Right cardiac atrium (tissue), 5 donors: Measurements from ENCODE around the gene DNMT3L. TPM values are rescaled to one million over a fixed set of nuclear protein-coding genes. Genes with fewer than 3 reads are reported as not detected.
A peak's percentile ranks its signal among the peaks of the same experiment; 100 is the strongest.
"Not testable (repeated sequence)": the region's sequence is repeated elsewhere in the genome, so short reads cannot be mapped to it uniquely, and the experiment has no call there.

Experiments used
- ATAC-seq, 2 donors: fragments of 200-7000 bp; cut with Tn5 transposase; one replicate each; pipeline versions ENCODE4 v1.8.0 to v1.9.1; 2020; ENCODE audit warnings: moderate library complexity in 2 of 2, mild to moderate bottlenecking in 1 of 2
- DNase-seq, 3 donors: peaks; one replicate each; pipeline ENCODE4 v3.0.0-alpha.2; 2020
- H3K27ac ChIP-seq: one replicate; pipeline ENCODE4 v1.5.1; 2013; ENCODE audit warnings: mild to moderate bottlenecking, low read length, control low read depth, moderate library complexity
- H3K27me3 ChIP-seq: one replicate; pipeline ENCODE4 v1.6.1; 2013; ENCODE audit not compliant: control insufficient read depth, insufficient read depth
- H3K4me1 ChIP-seq: one replicate; pipeline ENCODE4 v1.6.1; 2013; ENCODE audit warnings: low read length; ENCODE audit not compliant: control insufficient read depth, insufficient read depth
- H3K4me3 ChIP-seq: one replicate; pipeline ENCODE4 v1.5.1; 2013; ENCODE audit warnings: low read length, control low read depth
- H3K9me3 ChIP-seq: one replicate; pipeline ENCODE4 v1.6.1; 2013; ENCODE audit warnings: low read length; ENCODE audit not compliant: control insufficient read depth
- WGBS: extraction: QIAGEN DNeasy Blood & Tissue Kit; methylation state at CpG from one replicate; pipeline ENCODE4 v1.1.7; 2013; 5-methylcytosine and 5-hydroxymethylcytosine counted together
- intact Hi-C, 4 donors: fragments of 100-400 bp; cut with DNase I; formaldehyde crosslinking; loops; one replicate each; pipeline versions ENCODE4 v1.11.0 to v1.14.0; 2022 to 2023
- long read RNA-seq, 4 donors: library from polyadenylated mRNA; unstranded; transcript quantifications; one replicate each; pipeline ENCODE4 v2.0.0, GENCODE V29; 2020 to 2021
- polyA plus RNA-seq: library from polyadenylated mRNA; stranded (reverse); fragments of 200-250 nt; gene quantifications from one replicate; pipeline ENCODE4 v1.2.3, GENCODE V29; 2013
- total RNA-seq, 4 donors: library from RNA; stranded (reverse); fragmentation: NEBNext Ultra II Directional; extraction: Animal tissue kit (Norgen Biotek cat#: 25700); gene quantifications; one replicate each; pipeline ENCODE4 v1.2.1, GENCODE V29; 2021
- donor health status: healthy with polysubstance abuse.
- donor health status: DM: no; HTN: yes; CAD: no.
- donor health status: DM: no; HTN: no; CAD: no.
- donor health status: DM: no; HTN: yes; CAD: no; lungs with severe emphysema.
- donor health status: DM: yes; HTN: yes; CAD: no.

DNMT3L gene
- not detected for total RNA-seq
- polyA plus RNA-seq = not detected
- long read RNA-seq, donor 1 = 0 reads
- long read RNA-seq, donor 2 = 0 reads
- long read RNA-seq, donor 3 = 0 reads
- long read RNA-seq, donor 4 = 0 reads

DNA sequence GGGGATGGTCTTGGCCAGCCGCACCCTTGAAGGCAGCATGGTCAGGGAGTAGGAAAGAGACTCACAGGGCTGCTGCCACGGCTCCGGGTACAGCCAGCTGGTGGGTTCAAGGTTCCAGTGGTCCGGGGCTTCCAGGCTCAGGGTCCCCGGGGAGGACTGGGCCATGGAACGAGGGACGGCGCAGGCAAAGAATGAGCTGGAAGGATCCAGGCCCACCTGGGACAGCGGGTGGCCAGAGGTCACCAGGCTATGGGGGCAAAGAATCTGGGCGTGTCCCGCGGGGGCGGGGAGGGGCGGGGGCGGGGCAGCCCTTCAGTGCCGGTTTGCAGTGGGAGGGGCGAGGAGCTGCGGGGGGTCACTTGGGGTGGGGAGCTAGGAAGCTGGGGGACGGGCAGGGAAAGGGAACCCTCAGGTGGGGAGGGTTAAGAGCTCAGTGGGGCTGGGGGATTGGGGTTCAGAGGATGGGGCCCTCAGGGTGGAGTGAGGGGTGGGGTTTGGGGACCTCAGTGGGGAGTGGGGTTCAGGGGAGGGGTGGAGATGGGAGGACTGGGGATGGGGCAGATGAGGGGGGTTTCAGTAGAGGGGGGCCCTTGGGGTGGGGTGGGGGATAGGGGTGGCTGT, at the start of gene DNMT3L:
Gene DNMT3L (minus strand): TSS at position 223 of the 621 bp plus-strand sequence. CDS start 638 bp downstream, outside the sequence.
- no peak for ATAC-seq

DNA sequence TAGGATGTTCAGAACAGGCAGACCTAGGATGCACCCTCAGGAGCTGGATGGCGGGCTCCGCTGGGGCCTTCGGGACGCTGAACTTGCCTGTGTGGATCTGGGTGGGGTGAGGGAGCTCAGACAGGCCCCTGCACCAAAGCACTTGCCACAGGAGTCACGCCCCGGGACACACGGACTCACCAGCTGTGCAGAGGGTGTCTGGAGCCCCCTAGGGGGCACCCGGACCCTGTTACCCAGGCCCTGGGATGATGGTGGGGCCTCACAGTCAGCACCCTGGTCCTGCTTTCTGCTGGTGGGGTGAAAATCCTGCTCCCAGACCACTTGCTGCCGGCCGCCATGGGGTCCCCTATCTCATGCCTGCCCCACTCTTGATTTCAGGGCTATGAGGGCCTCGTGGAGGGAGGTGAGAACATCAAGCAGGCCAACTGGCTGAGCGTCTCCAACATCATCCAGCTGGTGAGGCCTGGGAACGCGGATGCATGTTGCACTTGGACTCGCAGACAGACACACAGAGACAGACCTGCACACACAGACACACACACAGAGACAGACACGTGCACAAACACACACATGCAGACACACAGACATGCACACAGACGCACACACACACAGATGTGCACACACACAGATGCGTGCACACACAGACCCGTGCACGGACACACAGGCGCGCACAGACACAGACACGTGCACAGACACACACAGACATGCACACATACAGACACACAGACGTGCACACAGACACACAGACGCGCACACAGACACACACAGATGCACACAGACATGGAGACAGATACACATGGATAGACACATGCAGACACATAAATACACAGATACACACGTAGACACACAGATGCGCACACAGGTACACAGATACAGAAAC, 49.2 kb upstream of the DNMT3L start:
- intact Hi-C loops = no loop called here
- ATAC-seq = no peak

More for the DNA sequence above, at the start of gene DNMT3L:
- no peaks in the 10 kb centered on the region for H3K4me1 ChIP-seq
- no peak within 1 kb of the TSS for H3K27ac ChIP-seq
- no peak within 1 kb of the TSS for H3K4me3 ChIP-seq
- H3K27me3 ChIP-seq = no peaks in the 10 kb centered on the region
- intact Hi-C loops = no loop called here
- no peaks in the 10 kb centered on the region for H3K9me3 ChIP-seq
- DNase-seq = peak in 1 of 3 donors; percentile 48
- 77% methylated on average over 19 of the region's 19 CpGs for WGBS

DNA sequence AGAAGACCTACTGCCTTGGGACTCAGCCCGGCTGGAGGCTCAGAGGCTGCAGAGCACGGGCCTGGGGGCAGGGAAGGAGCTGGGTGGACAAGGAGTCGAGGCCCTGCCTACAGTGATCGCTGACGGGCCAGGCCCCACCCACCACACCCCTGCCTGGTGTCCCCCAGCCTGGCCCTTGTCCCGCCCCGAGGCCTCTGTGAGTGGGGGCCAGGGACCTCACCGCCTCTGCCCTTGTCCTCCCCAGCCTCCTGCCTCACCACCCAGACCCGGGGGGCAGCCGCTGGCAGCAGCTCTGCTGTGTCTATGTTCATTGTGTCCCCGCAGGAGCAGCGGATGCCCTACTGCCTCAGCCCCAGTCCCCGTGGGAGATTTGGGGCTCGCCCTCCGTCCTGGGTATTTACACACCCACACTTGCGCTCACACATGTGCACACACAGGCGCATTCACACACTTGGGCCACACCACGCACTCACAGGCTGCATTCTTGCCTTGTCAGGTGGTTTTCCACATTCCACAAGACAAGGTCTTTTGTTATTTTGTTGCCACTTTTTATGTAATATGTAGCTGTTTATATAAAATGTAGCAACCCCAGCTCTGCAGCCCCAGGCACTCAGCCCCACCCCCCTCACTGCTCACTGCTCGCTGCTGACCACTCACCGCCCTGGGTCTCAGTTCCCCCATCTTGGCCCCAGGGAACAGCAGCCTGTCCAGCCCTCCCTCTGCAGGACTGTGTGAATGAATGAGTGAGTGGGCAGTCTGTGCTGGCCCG, 45.4 kb upstream of the DNMT3L start:
- no peak overlapping the region for H3K4me3 ChIP-seq
- no peak overlapping the region for H3K27ac ChIP-seq
- no peak for DNase-seq

More for the DNA sequence above, 49.2 kb upstream of the DNMT3L start:
- H3K4me3 ChIP-seq = no peak overlapping the region
- no peak for DNase-seq
- H3K27ac ChIP-seq = no peak overlapping the region
- H3K27me3 ChIP-seq = no peaks in the 10 kb centered on the region
- H3K9me3 ChIP-seq = no peaks in the 10 kb centered on the region
- WGBS = 91% methylated on average over 28 of the region's 28 CpGs
- H3K4me1 ChIP-seq = no peaks in the 10 kb centered on the region

DNA sequence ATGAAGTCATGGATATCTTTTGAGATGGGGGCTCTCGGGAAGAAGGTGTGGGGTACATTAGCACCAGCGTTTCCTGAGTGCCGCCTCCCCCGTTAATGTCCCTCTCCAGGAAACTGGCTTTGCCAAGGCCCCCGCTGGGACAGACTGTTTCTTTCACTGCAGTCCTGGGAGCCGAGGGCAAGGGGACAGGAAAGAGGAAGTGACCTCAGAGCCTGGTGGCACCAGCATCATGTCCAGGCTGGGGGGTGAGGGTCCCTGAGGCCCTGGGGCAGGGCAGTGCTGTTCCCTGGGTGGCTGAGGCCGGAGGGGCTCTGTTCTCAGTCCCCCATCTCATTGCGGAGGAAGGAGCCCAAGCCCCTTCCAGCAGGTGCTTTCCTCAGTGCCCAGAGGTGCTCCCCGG, 44.0 kb upstream of the DNMT3L start:
- no peak overlapping the region for H3K4me3 ChIP-seq
- ATAC-seq (no peak), DNase-seq (no peak)
- no peak overlapping the region for H3K27ac ChIP-seq
- intact Hi-C loops = no loop called here
- H3K27me3 ChIP-seq = no peaks in the 10 kb centered on the region
- 65% methylated on average over 9 of the region's 9 CpGs for WGBS
- H3K9me3 ChIP-seq = no peaks in the 10 kb centered on the region
- H3K4me1 ChIP-seq = peaks cover 3% of the 10 kb centered on the region

More for the DNA sequence above, 45.4 kb upstream of the DNMT3L start:
- ATAC-seq = no peak
- WGBS = 79% methylated on average over 21 of the region's 21 CpGs
- intact Hi-C loops = no loop called here
- H3K4me1 ChIP-seq = no peaks in the 10 kb centered on the region
- H3K27me3 ChIP-seq = no peaks in the 10 kb centered on the region
- no peaks in the 10 kb centered on the region for H3K9me3 ChIP-seq

DNA sequence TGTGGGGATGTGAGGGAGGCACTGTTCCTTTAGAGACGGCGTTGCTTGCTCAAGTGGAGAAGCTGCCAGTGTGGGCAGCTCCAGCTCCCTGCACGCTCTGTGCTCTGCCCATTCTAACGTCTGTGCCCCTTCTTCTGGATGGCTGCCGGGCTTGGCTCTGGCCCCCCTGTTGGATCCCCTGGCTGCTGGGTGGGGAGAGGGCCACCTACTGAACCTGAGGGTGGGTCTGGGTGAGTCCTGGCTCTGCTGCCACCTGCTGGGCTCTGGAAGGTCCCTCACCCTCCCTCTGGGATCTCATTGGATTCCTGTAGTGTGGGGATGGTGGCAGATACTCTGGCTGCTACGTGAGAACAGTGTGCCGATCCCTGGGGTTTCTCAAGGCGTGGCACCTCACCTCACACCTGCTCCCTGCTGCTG, 43.2 kb upstream of the DNMT3L start:
- WGBS = 46% methylated on average over 8 of the region's 8 CpGs
- DNase-seq (no peak), ATAC-seq (peak in 1 of 2 donors; percentile 31)
- Histone ChIP-seq H3K27me3 (no peaks in the 10 kb centered on the region), H3K27ac (no peak overlapping the region), H3K4me1 (peaks cover 3% of the 10 kb centered on the region), H3K9me3 (no peaks in the 10 kb centered on the region), H3K4me3 (no peak overlapping the region)
- intact Hi-C loops = no loop called here

DNA sequence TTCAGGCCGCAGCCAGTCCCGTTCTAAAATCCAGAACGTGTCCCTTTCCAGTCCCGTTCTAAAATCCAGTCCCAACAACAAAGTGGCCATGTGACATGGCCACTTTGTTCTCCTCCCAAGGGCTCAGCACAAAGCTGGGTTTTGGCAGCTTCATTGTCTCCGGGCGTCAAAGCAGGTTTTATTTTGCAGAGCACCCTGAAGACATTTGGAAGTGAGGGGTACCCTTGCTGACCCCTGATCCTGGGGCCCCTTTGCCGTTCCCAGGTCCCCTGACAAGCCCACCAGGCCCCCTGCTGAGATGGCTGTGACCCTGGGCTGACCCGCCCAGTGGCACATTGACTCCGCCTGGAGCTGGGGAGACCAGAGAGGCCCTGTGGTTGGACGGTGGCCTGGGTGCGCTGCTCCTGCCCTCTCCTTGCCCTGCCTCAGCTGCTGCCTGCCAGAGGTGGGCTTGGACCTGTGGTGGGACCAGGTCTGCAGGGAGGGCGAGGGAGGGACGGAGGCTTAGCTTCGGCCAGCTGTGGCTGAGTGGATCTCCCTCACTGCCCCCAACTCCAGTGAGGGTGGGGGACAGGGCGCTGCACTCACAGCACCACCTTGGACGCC, 42.4 kb upstream of the DNMT3L start:
- H3K4me3 ChIP-seq = no peak overlapping the region
- H3K27me3 ChIP-seq = no peaks in the 10 kb centered on the region
- ATAC-seq = no peak
- no peak for DNase-seq
- 68% methylated on average over 16 of the region's 16 CpGs for WGBS
- H3K27ac ChIP-seq = no peak overlapping the region
- no peaks in the 10 kb centered on the region for H3K9me3 ChIP-seq
- intact Hi-C loops = no loop called here
- H3K4me1 ChIP-seq = peaks cover 3% of the 10 kb centered on the region

DNA sequence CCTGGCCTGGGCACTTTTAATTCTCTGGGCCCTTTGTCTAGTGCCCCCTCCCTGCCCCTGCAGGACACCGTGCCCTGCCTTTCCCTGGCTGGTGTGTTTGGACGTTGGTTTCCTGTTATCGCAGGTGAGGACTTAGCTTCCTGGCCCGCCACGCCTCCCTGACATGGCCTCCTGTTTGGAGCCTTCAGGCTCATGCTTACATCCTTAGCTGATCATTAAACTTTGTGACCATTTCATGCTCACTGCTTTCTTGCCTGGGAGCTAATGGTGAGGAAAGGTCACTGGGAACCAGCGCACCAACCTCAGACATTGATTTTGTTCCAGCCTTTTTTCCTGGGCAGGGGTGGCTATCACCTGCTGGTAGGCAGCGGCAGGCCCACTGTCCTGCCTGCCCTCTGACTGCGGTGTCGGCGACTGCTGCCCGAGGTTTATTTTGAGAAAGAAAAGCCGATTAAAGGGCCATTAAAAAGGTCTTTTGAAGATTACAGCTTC, 41.8 kb upstream of the DNMT3L start:
- H3K4me1 ChIP-seq = peaks cover 3% of the 10 kb centered on the region
- intact Hi-C loops = no loop called here
- ATAC-seq = no peak
- H3K4me3 ChIP-seq = no peak overlapping the region
- 78% methylated on average over 12 of the region's 12 CpGs for WGBS
- no peaks in the 10 kb centered on the region for H3K27me3 ChIP-seq
- no peak overlapping the region for H3K27ac ChIP-seq
- no peaks in the 10 kb centered on the region for H3K9me3 ChIP-seq
- DNase-seq = no peak

DNA sequence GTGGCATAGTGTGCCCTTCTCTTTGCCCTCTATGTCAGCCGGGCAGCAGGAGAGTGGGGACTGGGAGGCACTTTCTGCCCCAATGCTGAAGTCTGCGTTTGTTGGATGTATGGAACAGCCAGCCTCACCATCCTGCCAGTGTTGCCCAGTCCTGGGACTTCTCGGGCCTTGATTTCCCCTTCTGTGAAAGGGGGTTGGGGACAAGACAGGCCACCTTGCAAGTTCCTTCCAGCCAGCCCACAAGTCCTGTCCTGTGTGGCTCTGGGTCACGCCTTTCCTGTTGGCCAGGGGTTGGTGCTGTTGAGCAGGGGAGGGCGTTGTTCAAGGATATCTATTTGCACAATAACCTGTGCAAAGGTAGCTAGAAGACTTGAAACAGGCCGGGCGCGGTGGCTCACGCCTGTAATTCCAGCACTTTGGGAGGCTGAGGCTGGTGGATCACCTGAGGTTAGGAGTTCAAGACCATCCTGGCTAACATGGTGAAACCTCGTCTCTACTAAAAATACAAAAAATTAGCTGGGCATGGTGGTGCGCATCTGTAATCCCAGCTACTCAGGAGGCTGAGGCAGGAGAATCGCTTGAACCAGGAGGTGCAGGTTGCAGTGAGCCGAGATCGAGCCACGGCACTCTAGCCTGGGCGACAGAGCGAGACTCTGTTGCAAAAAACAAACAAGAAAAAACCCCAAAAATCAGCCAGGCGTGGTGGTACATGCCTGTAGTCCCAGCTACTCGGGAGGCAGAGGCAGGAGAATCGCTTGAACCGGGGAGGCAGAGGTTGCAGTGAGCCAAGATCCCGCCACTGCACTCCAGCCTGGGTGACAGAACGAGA, 41.1 kb upstream of the DNMT3L start:
- 88% methylated on average over 23 of the region's 23 CpGs for WGBS
- H3K27me3 ChIP-seq, H3K4me3 ChIP-seq, DNase-seq, intact Hi-C loops, H3K4me1 ChIP-seq, H3K9me3 ChIP-seq, H3K27ac ChIP-seq, ATAC-seq: not testable (repeated sequence)

DNA sequence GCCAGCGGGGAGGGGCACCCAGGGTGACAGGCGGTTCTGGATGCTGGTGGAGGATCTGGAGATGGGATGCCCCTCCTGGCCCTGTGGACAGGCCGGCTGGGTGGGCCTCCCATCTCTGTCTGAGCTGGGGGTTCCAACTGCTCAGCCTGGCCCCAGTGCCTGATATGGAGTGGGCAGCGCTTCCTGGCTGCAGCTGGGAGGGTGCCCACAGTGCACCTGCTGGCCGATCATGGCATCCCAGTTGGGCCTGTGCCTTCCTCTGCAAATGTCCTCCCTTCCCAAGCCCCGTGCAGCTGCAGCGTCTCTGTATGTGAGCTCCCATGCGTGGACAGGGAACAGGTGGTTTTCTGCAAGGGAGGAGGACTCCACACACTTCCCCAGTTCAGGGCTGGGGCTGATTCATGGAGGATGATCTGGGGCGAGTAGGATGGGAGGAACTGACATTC, 40.3 kb upstream of the DNMT3L start:
- DNase-seq (peak in 1 of 3 donors; percentile 60), ATAC-seq (no peak)
- Histone ChIP-seq H3K27ac (no peak overlapping the region), H3K27me3 (no peaks in the 10 kb centered on the region), H3K9me3 (no peaks in the 10 kb centered on the region), H3K4me3 (no peak overlapping the region), H3K4me1 (peaks cover 3% of the 10 kb centered on the region)
- intact Hi-C loops = no loop called here
- WGBS = 78% methylated on average over 9 of the region's 9 CpGs

DNA sequence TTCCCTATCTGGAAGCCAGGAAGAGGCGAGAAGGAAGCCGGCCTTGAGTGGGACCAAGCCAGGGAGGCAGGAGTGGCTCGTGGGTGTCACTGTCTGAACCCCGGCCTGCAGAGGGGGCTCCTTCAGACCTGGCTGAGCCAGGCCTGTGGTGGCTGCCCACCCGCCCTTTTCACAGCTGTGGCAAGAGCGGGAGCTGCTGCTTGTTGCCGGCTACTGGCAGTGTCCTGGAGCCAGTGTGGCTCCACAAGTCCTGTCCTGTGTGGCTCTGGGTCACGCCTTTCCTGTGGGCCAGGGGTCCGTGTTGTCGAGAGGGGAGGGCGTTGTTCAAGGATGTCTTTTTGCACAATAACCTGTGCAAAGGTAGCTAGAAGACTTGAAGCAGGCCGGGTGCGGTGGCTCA, 39.4 kb upstream of the DNMT3L start:
- peaks cover 3% of the 10 kb centered on the region for H3K4me1 ChIP-seq

More for the DNA sequence above, 39.4 kb upstream of the DNMT3L start:
- peak overlapping the region; percentile 90 for H3K4me3 ChIP-seq
- no peak overlapping the region for H3K27ac ChIP-seq
- DNase-seq = peak in 1 of 3 donors; percentile 71
- no peak for ATAC-seq
- H3K27me3 ChIP-seq = no peaks in the 10 kb centered on the region
- 61% methylated on average over 13 of the region's 13 CpGs for WGBS
- no peaks in the 10 kb centered on the region for H3K9me3 ChIP-seq
- intact Hi-C loops = no loop called here
